ENCODE measurements around the gene MALRD1.

The MALRD1 gene

GRCh38 chr10:19728964-19729363 is 680.4 kb downstream of the MALRD1 start:
- H3K27ac ChIP-seq (ENCODE audit: low read depth, low read length, poor library complexity, severe bottlenecking): no peak overlapping the region
- no peaks in the 10 kb centered on the region for H3K27me3 ChIP-seq (ENCODE audit: insufficient read depth, low read length)
- no peak overlapping the region for H2AFZ ChIP-seq (ENCODE audit: low read length)
- no peak overlapping the region for H3K4me3 ChIP-seq (ENCODE audit: low read depth, low read length, poor library complexity, severe bottlenecking)
- H3K36me3 ChIP-seq (ENCODE audit: insufficient read depth, low read length): no peaks in the 10 kb centered on the region
- no peaks in the 10 kb centered on the region for H3K4me1 ChIP-seq (ENCODE audit: insufficient read depth, low read length, severe bottlenecking)
- H3K9me3 ChIP-seq (ENCODE audit: low read length): no peaks in the 10 kb centered on the region
- H3K9me2 ChIP-seq (ENCODE audit: low read depth, low read length): no peaks in the 10 kb centered on the region
- no peak overlapping the region for H3K9ac ChIP-seq (ENCODE audit: low read length)
- H3K79me2 ChIP-seq (ENCODE audit: insufficient read depth, low read length): no peaks in the 10 kb centered on the region
- TF ChIP-seq EZH2 (IDR thresholded peaks at IDR 0.05; ENCODE audit: borderline replicate concordance, low read length) (no peak), CTCF (IDR thresholded peaks at IDR 0.05; ENCODE audit: low read length) (no peak)
- H4K20me1 ChIP-seq (ENCODE audit: insufficient read depth, low read length): no peaks in the 10 kb centered on the region
- no peak overlapping the region for H3K4me2 ChIP-seq (ENCODE audit: low read length)
- no peaks in the 10 kb centered on the region for H3F3A ChIP-seq (ENCODE audit: insufficient read depth, low read length)

- Histone ChIP-seq H3K9me2 (ENCODE audit: low read depth, low read length) (no peaks in the 10 kb centered on the region), H3K79me2 (ENCODE audit: insufficient read depth, low read length) (no peaks in the 10 kb centered on the region), H3K9me3 (ENCODE audit: low read length) (no peaks in the 10 kb centered on the region), H3K4me1 (ENCODE audit: insufficient read depth, low read length, severe bottlenecking) (no peaks in the 10 kb centered on the region), H2AFZ (ENCODE audit: low read length) (no peak overlapping the region), H3F3A (ENCODE audit: insufficient read depth, low read length) (no peaks in the 10 kb centered on the region), H3K27ac (ENCODE audit: low read depth, low read length, poor library complexity, severe bottlenecking) (no peak overlapping the region), H3K9ac (ENCODE audit: low read length) (no peak overlapping the region), H4K20me1 (ENCODE audit: insufficient read depth, low read length) (no peaks in the 10 kb centered on the region), H3K4me2 (ENCODE audit: low read length) (no peak overlapping the region), H3K27me3 (ENCODE audit: insufficient read depth, low read length) (no peaks in the 10 kb centered on the region), H3K4me3 (ENCODE audit: low read depth, low read length, poor library complexity, severe bottlenecking) (no peak overlapping the region), H3K36me3 (ENCODE audit: insufficient read depth, low read length) (no peaks in the 10 kb centered on the region)
- TF ChIP-seq EZH2 (IDR thresholded peaks at IDR 0.05; ENCODE audit: borderline replicate concordance, low read length) (no peak), CTCF (IDR thresholded peaks at IDR 0.05; ENCODE audit: low read length) (no peak)
These were observed 681.7 kb downstream of the MALRD1 start for GRCh38 chr10:19730167-19730906.

GRCh38 chr10:19730907-19731217 is 682.3 kb downstream of the MALRD1 start:
- Histone ChIP-seq H3K4me2 (ENCODE audit: low read length) (no peak overlapping the region), H3K27me3 (ENCODE audit: insufficient read depth, low read length) (no peaks in the 10 kb centered on the region), H3K36me3 (ENCODE audit: insufficient read depth, low read length) (no peaks in the 10 kb centered on the region), H3K4me1 (ENCODE audit: insufficient read depth, low read length, severe bottlenecking) (no peaks in the 10 kb centered on the region), H3K9me3 (ENCODE audit: low read length) (no peaks in the 10 kb centered on the region), H3K27ac (ENCODE audit: low read depth, low read length, poor library complexity, severe bottlenecking) (no peak overlapping the region), H2AFZ (ENCODE audit: low read length) (no peak overlapping the region), H3F3A (ENCODE audit: insufficient read depth, low read length) (no peaks in the 10 kb centered on the region), H3K9ac (ENCODE audit: low read length) (no peak overlapping the region), H3K4me3 (ENCODE audit: low read depth, low read length, poor library complexity, severe bottlenecking) (no peak overlapping the region), H3K79me2 (ENCODE audit: insufficient read depth, low read length) (no peaks in the 10 kb centered on the region), H3K9me2 (ENCODE audit: low read depth, low read length) (no peaks in the 10 kb centered on the region), H4K20me1 (ENCODE audit: insufficient read depth, low read length) (no peaks in the 10 kb centered on the region)
- TF ChIP-seq CTCF (IDR thresholded peaks at IDR 0.05; ENCODE audit: low read length) (no peak), EZH2 (IDR thresholded peaks at IDR 0.05; ENCODE audit: borderline replicate concordance, low read length) (no peak)

Data from OCI-LY1 (cell line).